Fibroblast of lung (primary cell): ENCODE data around the gene DDX42.

Experiments used
- EZH2 ChIP-seq: IDR thresholded peaks from 2 replicates; pipeline ENCODE4 v1.5.1; 2012; ENCODE audit warnings: low read length, control low read depth, mild to moderate bottlenecking; ENCODE audit errors: missing control alignments
- TF ChIP-seq, protein P1 (sequence below), 2 donors: IDR thresholded peaks in 1 of 2; conservative IDR thresholded peaks in 1 of 2; 1 replicate in 1 of 2; 2 replicates in 1 of 2; pipeline ENCODE4 v1.5.1; 2011 to 2012; ENCODE audit warnings: low read length in 2 of 2, control low read depth in 1 of 2, inconsistent platforms in 1 of 2, low read depth in 1 of 2, mild to moderate bottlenecking in 1 of 2

DNA sequence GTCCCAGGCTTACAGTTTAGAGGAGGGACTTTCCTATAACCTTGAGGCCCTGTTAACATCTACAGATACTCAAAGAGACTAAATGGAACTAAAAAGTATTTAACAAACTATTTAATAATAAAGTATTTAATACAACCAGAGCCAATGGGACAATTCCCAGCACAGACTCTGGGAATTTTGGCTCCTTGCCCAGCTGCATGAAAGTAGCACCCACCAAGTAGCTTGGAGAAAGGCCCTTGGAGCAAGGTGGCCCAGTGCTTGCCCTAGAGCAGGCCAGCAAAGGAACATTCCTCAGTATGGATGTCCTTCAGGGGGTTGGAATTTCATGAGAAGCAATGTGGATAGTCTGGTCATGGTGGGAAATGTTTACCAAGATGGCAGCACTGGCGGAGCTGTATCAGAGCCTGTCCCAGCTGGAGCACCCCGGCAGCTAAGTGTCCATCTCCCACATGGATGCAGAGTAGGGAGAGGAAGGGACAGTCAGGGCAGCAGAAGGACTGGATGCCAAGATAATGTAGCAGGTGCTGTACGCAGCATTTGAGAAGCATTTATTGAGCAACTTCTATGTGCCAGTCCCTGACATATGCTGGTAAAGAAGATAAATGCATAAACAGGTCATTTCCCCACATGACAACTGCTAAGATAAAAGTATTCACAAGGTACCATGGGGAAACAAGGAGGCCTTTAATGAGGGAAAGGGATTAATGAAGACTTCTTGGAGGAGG lies 73.7 kb downstream of the DDX42 start:
- TF ChIP-seq, protein P1, sequence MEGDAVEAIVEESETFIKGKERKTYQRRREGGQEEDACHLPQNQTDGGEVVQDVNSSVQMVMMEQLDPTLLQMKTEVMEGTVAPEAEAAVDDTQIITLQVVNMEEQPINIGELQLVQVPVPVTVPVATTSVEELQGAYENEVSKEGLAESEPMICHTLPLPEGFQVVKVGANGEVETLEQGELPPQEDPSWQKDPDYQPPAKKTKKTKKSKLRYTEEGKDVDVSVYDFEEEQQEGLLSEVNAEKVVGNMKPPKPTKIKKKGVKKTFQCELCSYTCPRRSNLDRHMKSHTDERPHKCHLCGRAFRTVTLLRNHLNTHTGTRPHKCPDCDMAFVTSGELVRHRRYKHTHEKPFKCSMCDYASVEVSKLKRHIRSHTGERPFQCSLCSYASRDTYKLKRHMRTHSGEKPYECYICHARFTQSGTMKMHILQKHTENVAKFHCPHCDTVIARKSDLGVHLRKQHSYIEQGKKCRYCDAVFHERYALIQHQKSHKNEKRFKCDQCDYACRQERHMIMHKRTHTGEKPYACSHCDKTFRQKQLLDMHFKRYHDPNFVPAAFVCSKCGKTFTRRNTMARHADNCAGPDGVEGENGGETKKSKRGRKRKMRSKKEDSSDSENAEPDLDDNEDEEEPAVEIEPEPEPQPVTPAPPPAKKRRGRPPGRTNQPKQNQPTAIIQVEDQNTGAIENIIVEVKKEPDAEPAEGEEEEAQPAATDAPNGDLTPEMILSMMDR (conservative IDR thresholded peaks at IDR 0.05 in 1 of 2, IDR thresholded peaks at IDR 0.05 in 1 of 2; ENCODE audit: low read depth in 1 of 2, low read length in 2 of 2): no peak
- TF ChIP-seq EZH2: no peak
